ENCODE data around the gene NOL4L.

Gene NOL4L

DNA sequence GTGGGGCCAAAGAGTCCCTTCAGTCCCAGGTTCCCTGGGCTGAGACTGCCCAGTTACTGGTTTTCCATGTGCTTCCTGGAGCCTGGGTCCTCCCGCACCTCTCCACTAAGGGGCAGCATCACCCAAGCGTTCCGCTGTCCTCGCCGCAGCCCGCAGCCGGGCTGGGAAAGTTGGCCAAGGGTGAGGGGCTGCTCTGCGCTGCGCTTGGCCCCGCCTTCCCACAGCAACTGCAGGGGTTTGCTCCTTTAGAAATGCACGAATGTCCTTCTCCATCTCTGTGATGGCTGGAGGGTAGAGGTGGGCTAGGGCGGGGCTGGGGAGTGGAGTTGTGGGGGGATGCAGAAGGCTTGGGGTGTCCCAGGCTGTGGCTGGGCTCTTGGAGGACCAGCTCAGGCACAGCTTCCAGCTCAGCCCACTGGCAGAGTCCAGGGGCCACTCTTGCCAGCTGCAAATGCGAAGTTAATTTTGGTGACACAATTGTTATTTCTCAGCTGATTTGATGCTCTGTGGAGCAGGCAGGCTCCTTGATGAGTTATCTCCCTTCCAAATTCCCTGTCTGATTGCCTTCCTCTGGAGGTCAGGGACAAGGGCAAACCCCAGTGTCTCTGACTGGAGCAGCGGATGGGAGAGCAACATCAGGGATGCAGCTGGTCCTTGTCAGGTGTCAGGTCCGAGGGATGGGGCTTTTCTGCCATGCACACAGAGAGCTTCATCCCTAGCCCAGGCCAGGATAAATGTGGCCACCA, 63.2 kb downstream of the NOL4L start:
- DNase-seq: peak; percentile 24 to 36

DNA sequence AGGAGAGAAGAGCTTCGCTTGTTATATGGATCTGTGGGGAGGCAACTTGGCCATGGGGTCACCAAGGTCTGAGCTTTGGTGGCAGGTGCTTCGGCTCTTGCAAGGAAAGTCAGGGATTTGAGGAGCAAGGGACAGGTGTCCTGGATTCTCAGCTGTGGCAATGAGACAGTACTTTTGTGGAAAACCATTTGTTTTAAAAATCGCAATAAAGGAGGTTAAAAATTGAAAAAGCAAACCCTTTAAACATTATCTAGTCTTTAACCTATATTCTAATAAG, 64.3 kb downstream of the NOL4L start:
- DNase-seq: no peak

DNA sequence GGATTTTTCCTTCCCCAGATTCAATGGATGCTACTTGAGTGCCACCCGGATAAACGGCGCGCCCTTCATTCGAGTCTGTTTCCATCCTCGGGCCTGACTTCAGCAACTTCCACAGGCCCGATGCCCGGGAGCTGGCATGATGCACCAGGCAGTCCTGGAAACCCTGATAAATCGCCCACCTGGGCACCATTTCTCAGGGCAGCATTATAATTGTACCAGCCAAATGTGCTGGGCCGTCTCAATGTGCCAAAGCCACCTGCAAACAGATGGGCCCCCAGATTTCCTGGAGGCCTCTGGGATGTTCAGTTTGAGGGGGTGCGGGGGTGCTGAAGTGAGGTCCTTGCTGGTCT, 65.8 kb downstream of the NOL4L start:
- DNase-seq: no peak

DNA sequence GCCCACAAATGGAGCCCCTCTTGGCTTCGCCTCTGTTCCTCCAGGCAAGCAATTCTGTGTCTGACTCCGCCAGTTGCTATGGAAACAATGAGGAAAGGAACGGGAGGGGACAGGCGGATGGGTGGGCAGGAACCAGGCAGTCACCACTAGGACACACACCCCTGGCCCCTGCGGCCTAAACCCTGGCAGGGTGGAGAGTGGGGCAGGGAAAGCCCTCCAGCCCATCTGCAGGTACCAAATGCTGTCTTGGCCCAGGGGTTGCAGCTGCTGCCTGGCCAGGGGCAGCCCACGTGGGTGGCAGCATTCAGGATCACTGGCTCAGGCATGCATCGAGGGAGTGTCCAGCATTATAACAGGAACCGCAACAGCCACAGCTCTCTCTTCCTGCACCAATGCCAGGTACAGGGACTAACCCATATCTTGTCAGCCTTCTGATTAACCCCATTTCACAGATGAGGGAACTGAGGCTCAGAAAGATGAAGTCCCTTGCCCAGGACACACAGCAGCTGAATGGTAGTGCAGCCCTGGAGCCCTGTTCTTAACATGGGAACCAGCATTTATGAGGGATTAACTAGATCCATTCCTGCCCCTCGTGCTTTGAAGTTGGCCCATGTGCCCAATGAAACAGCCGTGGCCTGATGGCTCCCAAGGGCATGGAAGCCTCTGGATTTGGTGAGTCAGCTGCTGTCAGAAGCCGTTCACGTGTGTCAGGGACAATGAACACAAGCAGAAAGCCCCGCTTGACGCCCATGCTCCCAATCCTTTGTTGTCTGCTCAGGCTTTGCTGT, 66.3 kb downstream of the NOL4L start:
- DNase-seq: no peak

DNA sequence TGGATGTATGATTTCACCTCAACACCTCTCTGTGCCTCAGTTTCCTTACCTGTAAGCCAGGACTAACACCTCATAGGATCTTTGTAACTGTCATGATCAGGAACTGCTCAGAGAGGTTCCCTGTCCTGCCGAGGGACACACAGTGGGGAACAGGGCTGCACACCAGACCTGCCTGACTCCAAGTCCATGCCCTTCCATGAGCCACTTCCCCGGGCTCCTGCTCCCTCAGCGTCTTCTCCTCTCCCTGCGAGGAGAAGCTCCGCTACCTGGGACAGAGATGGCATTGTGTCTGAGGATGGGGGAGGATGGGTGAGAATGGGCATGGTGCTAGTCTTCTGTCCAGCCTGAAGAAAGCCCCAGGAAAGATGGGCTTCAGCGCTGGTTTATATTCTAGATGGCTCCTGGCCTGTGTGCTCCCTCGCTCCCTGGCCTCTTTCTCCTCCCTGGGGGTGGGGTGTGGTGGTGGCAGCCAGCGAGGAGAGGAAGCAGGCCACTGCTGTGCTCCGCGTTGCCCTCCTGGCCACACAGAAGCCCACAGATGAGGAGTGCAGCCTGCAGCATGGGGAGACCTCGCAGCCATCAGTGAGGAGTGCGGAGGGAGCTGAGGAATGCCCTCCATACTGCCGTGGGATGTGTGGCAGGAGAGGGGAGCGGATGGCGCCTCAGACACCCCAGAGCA, 67.1 kb downstream of the NOL4L start:
- DNase-seq: no peak

DNA sequence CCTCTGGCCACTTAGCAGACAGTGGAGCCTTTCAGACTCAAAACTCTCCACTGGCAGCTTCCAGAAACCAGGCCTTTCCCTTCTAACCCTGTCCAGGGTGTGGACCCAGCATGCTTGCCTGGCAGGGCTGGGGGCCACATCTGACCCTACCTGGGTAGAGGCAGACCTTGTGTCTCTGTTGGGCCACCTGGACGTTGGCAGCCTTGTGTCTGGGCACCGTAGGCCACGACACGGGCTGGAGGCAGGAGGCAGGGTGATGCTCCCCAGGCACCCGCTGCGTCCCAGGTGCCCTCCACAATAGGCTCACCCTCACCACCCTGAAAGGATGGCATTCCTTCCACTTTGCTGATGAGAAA, 67.6 kb downstream of the NOL4L start:
- no peak for DNase-seq

DNA sequence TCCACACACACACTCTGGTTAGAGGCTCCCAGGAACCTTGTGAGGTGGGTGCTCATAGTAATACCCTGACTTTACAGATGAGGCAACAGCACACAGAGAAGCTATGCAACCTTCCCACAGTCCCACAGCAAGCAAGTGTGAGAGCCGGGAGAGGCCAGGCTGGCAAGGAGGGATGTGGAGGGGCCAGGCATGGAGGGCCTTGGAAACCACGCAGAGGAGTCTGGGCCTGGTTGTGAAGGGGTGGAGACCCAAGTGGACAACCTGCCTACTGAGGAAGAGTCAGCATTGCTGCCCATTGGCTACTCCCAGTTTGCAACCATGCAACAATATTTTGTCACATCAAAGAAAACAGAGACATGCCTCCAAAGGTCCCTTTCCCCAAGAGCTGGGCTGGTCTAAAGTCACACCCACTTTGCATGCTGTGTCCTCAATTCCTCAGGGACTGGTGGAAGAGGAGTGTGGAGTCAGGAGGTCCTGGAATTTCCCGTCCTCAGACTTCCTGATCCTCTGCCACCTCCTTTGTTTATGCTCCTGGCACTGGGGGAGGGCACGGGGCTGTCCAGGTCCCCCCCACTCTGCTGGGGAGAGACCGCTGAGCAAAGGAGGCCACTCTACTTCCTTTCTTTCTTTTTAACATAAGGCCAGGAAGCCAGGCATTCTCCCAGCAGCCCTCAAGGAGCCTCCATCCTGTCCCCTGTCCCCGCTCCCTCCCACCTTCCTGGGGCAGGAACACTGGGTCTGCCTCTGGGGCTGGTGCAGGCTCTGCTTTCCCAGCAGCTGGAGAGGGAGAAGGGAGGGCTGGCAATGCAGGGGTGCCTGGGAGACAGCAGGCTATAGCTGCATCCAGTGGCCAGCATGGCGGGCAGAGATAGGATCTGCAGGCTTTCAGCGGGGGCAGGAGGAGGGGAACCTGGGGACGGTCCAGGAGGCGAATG, 68.3 kb downstream of the NOL4L start:
- DNase-seq: no peak

DNA sequence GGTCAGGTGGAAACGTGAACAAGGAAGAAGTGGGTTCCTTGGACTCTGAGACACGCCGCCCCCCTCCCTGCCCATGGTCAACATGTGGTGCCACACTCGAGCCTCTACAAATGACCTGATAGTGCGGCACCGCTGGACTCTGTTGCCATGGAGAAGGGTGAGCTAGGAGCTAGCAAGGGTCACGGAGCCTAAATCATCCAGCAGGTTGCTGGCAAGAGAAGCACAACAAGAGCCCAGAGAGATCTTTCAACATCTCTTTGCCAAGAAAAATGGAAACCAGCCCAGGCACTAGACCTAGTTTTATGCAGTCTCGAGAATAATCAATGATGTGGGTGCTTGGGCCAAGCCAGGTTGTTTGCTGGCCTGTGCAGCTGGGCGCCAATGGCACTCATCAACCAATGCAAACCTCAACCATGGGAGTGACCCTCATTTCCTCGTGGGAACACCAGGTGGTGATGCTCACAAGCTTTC, 69.5 kb downstream of the NOL4L start:
- no peak for DNase-seq

DNA sequence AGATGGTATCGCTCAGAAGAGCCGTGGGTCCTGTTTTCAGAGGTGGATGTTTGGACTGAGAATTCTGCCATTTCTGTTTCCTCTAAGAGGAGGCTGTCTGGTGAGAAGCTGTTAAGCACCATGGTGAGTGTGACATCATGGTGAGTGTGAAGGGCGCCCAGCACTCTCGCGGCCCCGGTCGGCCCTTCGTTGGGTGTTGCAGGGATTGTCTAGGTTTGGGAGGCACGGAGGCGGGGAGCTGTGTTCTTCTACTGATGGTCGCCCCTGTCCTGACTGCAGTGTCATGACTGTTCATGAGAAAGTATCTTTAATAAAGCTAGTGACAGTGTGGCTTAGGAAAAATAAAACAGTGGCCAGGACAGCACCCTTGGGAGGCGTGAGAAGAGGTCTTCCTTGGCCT, 70.4 kb downstream of the NOL4L start:
- DNase-seq: no peak

DNA sequence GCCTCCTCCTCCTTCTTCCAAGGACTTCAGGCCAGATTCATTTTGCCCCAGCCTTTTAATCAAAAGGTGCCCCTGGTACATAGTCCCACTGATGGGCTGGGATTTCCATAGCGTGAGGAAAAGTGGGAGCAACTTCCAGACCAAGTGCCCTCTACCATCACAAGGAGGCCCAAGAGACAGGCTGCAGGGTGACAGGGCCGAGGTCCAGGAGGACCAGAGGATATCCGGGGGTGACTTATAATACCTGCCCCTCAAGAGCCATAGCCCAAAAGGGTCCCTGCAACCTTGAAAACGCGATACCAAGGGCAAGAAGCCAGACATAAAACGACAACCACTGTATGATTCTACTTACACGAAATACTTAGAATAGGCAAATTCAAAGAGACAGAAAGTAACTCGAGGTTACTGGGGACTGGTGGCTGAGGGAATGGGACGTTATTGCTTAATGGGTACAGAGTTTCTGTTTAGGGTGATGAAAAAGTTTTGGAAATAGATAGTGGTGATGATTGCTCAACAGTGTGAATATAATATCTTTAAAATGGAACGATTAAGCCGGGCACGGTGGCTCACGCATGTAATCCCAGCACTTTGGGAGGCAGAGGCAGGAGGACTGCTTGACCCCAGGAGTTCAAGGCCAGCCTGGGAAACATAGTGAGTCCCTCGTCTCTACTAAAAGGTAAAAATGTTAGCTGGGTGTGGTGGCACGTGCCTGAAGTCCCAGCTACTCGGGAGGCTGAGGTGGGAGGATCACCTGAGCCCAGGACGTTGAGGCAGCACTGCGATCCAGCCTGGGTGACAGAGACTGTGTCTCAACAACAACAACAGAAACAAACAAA, 71.9 kb downstream of the NOL4L start:
- DNase-seq: no peak

DNA sequence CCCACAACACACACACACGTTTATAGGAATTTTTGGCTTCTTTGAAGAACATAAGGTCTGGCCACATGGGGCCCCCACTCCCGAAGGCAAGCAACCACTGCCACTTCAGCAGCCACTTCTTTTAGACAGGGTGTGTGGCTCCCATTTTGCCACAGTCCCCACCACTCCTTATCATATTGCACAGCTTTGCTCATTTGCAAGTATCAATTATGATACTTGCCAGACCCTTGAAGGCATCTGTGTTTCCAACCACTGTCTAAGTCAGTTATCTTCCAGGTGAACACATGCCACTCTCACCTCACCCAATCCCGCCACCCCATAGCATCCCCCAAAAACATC, 73.1 kb downstream of the NOL4L start:
- DNase-seq: no peak

DNA sequence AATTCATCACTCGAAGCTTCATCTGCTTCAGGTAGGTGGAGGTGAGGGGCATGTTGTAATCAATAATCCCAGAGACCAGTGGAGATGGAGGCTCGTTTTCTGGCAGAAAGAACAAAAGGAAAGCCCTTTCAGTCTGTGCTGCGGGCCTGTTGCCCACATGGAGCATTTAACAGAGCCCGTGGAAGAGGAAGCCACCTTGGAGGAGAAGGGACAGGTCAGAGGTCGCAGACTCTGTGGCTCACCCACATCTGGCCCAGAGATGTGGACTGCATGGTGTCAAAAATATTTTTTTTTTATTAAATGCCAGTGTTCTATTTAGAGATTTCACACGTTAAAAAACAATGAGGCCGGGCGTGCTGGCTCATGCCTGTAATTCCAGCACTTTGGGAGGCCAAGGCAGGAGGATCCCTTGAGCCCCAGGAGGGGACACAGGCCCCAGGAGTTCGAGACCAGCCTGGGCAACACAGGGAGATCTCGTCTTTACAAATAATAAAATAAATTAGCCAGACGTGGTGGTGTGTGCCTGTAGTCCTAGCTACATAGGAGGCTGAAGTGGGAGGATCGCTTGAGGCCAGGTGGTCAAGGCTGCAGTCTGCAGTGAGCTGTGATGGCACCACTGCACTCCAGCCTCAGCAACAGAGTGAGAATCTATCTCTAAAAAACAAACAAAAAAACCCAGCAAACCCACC, 73.6 kb downstream of the NOL4L start:
- DNase-seq: no peak

DNA sequence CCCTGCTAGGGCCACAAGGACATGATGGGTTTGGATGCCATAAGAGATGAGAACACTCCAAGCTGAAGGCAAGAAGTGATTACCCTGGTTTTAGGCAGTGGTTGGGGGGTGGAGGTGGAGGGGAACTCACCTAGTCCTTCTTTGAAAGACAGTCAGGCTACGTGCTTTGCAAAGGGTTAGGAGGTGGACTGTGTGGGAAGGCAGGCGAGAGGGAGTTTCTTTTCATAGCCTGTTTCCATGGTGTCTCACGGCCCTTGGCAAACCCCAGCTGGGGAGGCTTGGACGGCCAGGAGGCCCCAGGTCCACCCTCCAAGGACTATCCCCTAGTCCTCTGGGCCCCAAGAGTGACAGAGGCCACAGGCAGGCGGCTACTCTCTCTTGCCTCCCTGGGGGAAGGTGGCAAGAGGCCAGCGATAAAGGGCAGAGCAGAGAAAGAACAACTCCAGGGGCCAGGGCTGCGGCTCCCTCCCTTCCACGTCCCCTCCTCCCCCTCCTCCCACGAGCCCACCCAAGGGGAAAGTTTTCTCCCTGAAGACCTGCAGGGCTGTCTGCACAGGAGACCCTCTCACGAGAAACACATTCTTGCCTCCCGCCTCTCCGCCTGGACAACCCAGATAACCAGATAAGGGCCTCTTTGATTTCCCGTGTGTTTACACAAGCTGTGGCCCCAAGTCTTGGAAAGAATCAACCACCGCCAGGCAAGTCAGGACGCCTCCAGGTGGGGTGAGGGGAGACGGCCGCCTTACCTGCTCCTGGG, 74.4 kb downstream of the NOL4L start:
- peak in 1 of 2 experiments; percentile 27 for DNase-seq

DNA sequence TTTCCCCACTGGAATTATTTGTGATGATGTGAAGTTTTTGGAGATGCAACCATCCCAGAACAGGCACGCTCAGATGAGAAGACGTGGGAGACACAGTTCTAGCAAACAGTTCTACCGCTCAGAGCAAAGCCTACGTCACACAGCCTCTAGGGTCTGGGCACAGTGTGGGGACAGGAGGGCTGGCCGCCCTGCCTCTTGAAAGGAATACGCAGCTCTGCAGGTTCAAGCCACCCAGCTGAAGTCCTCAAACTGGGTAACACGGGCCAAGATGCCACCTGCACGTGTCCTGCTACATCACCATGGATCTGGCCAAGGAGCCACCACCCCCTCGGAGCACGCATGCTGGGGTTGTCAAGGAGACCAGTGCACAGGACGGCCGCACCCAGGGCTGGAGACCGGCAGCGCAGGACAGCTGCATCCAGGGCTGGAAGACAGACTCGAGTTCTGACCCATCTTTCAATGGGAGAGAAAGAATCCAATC, 75.0 kb downstream of the NOL4L start:
- DNase-seq: peak in 1 of 2 experiments; percentile 24

DNA sequence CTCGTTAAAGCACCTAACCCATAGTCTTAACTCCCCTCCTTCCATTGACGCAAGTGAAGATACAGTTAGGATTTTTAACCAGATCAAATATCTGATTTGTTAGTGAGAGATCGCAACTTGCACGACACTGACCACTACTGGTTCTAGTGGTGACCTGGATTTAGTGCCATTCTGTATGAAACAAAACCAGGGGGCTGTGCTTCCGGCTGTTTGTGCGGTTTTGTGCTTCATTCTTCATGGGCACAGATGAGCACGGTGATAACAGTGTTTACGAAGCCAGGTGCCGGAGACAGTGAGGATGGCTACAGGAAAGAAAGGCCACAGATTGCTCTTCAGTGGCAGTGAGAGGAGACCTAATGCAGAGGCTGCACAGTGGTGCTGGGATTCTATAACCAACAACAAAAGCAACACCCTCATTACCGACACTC, 75.5 kb downstream of the NOL4L start:
- DNase-seq: peak; percentile 38 to 41

DNA sequence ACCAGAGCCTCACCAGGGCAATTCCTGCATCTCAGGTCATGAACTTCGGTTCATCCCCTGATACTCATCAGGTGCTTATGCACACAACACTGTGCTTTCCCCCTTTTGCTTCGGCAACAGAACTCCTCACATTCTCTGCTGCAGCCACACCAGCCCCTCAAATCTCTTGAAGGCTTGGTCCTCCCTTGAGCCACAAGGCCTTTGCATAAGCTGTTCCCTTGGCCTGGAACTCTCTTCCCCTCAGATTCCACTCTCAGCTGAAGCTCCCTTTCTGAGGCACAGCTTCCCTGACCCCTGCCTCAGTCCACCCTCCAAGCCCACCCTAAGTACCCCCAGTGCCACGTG, 76.4 kb downstream of the NOL4L start:
- no peak for DNase-seq

DNA sequence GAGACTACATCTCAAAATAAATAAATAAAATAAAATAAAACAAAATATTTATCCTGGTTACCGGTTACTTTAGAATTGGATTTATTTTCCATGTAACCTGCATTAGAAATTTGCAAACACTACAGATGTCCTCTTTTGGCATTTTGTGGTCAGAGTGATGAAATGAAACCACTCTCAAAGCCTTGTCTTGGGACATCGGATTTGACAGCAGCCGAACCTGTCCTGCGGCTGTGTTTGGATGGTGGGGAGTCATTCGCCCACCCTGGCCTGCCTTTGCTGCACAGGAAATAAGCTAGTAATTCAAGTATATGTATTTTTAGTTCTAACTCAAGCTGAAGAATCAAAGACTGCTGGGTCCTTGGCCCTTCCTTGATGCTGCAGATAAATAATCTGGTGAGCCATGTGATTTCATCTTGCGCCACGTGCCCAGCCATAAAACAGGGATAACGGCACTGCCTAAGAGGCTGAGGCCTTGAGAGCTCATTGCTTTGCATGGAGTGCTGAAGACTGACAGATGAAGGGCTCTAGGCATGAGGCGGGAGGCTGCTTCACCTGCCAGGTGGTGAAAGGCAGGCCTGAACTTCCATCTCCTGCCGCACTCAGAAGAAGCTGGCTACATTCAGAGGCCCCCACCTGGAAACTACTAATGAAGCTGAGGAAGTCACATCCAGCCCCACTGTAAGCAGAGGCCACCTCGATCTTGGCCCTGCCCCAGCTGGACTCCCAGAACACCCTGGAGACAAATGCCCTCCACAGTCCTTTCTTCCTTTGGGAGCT, 76.9 kb downstream of the NOL4L start:
- DNase-seq: peak; percentile 46 to 68

DNA sequence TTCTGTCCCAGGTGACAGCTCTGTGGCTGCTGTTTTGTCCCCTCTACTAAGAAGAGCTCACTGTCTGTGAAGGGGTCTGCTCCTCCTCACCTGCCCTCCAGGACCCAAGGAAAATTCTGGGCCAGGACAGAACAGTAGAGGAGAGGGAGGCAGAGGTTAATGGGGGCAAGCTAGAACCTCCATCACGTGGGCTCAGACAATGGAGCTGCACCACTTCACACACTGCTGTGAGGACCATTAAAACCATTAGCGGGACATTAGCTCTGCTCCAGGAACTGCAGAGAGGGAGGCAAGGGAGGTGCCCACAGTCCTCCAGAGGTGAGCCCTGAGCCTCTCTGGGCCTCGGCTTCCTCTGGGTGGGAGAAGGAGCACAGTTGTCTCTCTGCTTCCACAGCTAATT, 78.4 kb downstream of the NOL4L start:
- DNase-seq: peak; percentile 67 to 73

DNA sequence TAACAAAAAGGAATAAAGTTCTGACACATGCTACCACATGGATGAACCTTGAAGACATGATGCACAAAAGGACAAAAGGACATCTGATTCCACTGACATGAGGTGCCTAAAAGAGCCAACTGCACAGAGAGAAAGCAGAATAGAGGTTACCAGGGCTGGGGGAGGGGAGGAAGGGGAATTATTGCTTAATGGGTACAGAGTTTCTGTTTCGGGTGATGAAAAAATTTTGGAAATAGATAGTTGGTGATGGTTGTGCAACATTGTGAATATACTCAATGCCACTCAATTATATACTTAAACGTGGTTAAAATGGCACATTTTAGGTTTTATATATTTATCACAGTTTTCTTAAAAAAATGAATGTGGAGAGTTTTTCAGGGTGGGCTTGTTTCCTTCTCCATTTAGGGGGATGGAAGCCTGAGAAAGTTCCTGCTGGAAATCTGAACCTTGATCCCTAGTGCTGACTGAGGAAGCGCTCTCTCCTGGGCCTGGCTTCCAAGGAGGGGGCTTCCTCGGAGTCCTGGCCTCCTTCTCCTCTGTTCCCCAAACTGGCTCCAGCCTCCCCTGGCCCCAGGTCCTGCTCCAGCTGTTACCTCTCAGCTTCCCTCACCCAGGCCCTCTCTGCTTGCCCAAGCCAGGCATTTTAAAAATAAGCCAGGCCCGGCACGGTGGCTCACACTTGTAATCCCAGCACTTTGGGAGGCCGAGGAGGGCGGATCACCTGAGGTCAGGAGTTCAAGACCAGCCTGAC, 79.2 kb downstream of the NOL4L start:
- no peak for DNase-seq
